ENCODE measurements around the gene LSAMP.
"Not testable (repeated sequence)": the region's sequence is repeated elsewhere in the genome, so short reads cannot be mapped to it uniquely, and the experiment has no call there.

LSAMP gene

DNA sequence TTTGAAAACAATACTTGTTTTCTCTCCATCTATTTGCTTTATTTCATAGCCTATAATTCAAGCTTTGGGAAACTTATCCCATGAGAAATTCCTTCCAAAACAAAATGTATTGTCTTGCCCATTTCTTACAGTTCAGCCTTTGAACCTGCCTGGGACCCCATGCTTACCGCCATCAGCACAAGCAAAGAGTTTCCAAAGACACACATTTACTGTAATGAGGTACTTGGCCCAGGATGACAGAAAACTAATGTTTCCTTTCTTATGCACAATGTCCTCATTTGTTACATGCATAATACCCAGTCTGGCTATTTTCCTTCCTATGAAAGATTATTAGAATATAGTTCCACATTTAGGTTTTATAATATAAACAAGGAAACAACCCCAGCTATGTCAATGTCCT lies 641.6 kb downstream of the LSAMP start:
- Histone ChIP-seq H3K56ac (ENCODE audit: low read length) (no peak overlapping the region), H2AK5ac (ENCODE audit: low read length) (no peak overlapping the region), H3K4me1 (ENCODE audit: control insufficient read depth, low read depth, low read length) (no peaks in the 10 kb centered on the region), H3K36me3 (ENCODE audit: control insufficient read depth, insufficient read depth, low read length) (no peaks in the 10 kb centered on the region), H3K4me3 (ENCODE audit: low read length) (no peak overlapping the region), H3K18ac (ENCODE audit: low read length) (no peak overlapping the region), H3K4ac (ENCODE audit: low read depth, low read length) (no peak overlapping the region), H2BK5ac (ENCODE audit: low read length) (no peak overlapping the region), H2BK120ac (ENCODE audit: low read depth, low read length) (no peak overlapping the region), H3K27me3 (ENCODE audit: insufficient read depth, low read length, poor library complexity) (no peaks in the 10 kb centered on the region), H4K5ac (ENCODE audit: low read length) (no peak overlapping the region), H3K79me1 (ENCODE audit: low read length) (no peaks in the 10 kb centered on the region), H3K9ac (ENCODE audit: low read length) (no peak overlapping the region), H3K4me2 (ENCODE audit: low read length) (no peak overlapping the region), H2BK15ac (replicated peaks; ENCODE audit: low read depth) (no peak overlapping the region), H3K27ac (ENCODE audit: low read depth, low read length) (no peak overlapping the region), H3K23ac (ENCODE audit: low read length) (no peak overlapping the region), H3K79me2 (ENCODE audit: control insufficient read depth, insufficient read depth, low read length) (no peaks in the 10 kb centered on the region), H4K8ac (ENCODE audit: low read depth, low read length) (no peak overlapping the region)
- no CpG with 5 or more reads among the region's 1 CpG for WGBS (ENCODE audit: extremely low coverage, insufficient coverage, low lambda C conversion rate)
- DNase-seq: no peak

DNA sequence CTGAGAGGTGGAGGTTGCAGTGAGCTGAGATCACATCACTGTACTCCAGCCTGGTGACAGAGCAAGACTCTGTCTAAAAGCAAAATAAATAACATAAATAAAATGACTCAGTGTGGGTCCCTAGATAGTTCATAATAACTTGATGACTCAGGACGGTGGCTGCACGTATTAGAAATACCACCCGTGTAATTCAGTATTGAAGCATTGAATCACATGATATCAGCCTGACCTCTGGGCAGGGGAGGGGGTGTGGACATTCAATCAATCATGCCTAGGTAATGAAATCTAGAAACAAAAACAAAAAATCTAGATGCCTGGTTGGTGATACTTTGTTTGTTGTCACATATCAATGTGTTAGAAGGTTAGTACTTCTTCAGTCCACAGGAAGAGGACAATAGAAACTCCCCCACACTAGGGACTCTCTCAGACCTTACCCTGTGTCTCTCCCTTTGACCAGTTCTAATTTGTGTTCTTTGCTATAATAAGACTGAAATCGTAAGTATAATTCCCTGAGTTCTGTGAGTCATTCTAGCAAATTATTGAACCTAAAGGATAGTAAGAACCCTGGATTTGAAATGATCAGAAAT lies 644.7 kb downstream of the LSAMP start:
- H3K4me2 ChIP-seq (ENCODE audit: low read length): no peak overlapping the region
- H3K27ac ChIP-seq (ENCODE audit: low read depth, low read length): no peak overlapping the region
- no peak overlapping the region for H3K9ac ChIP-seq (ENCODE audit: low read length)
- no peak overlapping the region for H3K18ac ChIP-seq (ENCODE audit: low read length)
- no peak overlapping the region for H4K8ac ChIP-seq (ENCODE audit: low read depth, low read length)
- no peak overlapping the region for H3K4me3 ChIP-seq (ENCODE audit: low read length)
- no peak overlapping the region for H2BK15ac ChIP-seq (replicated peaks; ENCODE audit: low read depth)
- no peaks in the 10 kb centered on the region for H3K27me3 ChIP-seq (ENCODE audit: insufficient read depth, low read length, poor library complexity)
- H3K79me1 ChIP-seq (ENCODE audit: low read length): no peaks in the 10 kb centered on the region
- no peaks in the 10 kb centered on the region for H3K4me1 ChIP-seq (ENCODE audit: control insufficient read depth, low read depth, low read length)
- no peak overlapping the region for H3K56ac ChIP-seq (ENCODE audit: low read length)
- WGBS (ENCODE audit: extremely low coverage, insufficient coverage, low lambda C conversion rate): no CpG with 5 or more reads among the region's 4 CpGs
- no peak overlapping the region for H3K23ac ChIP-seq (ENCODE audit: low read length)
- no peak for DNase-seq
- no peak overlapping the region for H2BK5ac ChIP-seq (ENCODE audit: low read length)
- no peaks in the 10 kb centered on the region for H3K36me3 ChIP-seq (ENCODE audit: control insufficient read depth, insufficient read depth, low read length)
- no peak overlapping the region for H2AK5ac ChIP-seq (ENCODE audit: low read length)
- H4K5ac ChIP-seq (ENCODE audit: low read length): no peak overlapping the region
- H3K4ac ChIP-seq (ENCODE audit: low read depth, low read length): no peak overlapping the region
- H3K79me2 ChIP-seq (ENCODE audit: control insufficient read depth, insufficient read depth, low read length): no peaks in the 10 kb centered on the region
- H2BK120ac ChIP-seq (ENCODE audit: low read depth, low read length): no peak overlapping the region

DNA sequence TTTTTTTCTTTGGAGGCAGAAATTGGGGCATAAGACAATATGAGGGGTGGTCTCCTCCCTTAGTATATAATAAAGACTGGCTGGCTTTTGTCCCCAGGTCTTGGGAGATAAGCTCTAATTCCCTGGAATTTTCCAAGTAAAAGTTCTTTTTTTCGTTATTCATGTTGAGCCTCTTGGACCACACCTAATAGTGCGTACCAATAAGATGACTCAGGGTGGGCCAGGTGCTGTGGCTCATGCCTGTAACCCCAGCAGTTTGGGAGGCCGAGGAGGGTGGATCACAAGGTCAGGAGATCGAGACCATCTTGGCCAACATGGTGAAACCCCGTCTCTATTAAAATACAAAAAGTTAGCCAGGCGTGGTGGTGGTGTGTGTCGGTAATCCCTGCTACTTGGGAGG lies 645.2 kb downstream of the LSAMP start:
- H4K8ac ChIP-seq (ENCODE audit: low read depth, low read length); H2BK120ac ChIP-seq (ENCODE audit: low read depth, low read length); H3K4ac ChIP-seq (ENCODE audit: low read depth, low read length); H3K79me1 ChIP-seq (ENCODE audit: low read length); H2BK5ac ChIP-seq (ENCODE audit: low read length); H3K18ac ChIP-seq (ENCODE audit: low read length); H3K9ac ChIP-seq (ENCODE audit: low read length); H3K23ac ChIP-seq (ENCODE audit: low read length); DNase-seq; H3K27me3 ChIP-seq (ENCODE audit: insufficient read depth, low read length, poor library complexity); H3K79me2 ChIP-seq (ENCODE audit: control insufficient read depth, insufficient read depth, low read length); H3K4me3 ChIP-seq (ENCODE audit: low read length); H3K4me2 ChIP-seq (ENCODE audit: low read length); H3K4me1 ChIP-seq (ENCODE audit: control insufficient read depth, low read depth, low read length); H3K36me3 ChIP-seq (ENCODE audit: control insufficient read depth, insufficient read depth, low read length); H2BK15ac ChIP-seq (replicated peaks; ENCODE audit: low read depth); H3K27ac ChIP-seq (ENCODE audit: low read depth, low read length); H4K5ac ChIP-seq (ENCODE audit: low read length); H2AK5ac ChIP-seq (ENCODE audit: low read length); H3K56ac ChIP-seq (ENCODE audit: low read length): not testable (repeated sequence)
- no CpG with 5 or more reads among the region's 7 CpGs for WGBS (ENCODE audit: extremely low coverage, insufficient coverage, low lambda C conversion rate)

DNA sequence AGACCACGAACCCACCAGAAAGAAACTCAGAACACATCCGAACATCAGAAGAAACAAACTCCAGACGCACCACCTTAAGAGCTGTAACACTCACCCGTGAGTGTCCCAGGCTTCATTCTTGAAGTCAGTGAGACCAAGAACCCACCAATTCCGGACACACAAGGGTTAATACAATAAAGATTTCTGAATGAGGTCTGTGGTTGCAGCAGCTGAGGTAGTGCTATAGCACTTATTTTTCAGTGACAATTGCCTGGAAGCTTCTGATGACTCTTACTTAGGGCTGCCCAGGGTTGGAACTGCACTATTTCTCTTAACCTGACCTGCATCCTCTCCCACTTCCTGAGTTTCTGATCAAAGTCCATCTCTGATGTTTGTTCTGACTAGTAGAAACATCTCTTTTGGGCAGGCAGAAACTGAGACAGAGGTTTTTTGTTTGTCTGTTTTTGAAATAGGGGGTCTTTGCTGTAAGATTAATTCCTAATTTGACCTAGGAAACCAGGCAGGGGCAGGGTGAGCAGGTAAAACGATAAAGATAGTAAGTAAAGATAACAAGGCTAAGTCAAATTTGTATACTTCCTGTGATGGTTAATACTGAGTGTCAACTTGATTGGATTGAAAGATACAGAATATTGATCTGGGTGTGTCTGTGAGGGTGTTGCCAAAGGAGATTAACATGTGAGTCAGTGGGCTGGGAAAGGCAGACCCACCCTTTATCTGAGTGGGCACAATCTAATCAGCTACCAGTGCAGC lies 652.9 kb downstream of the LSAMP start:
- Histone ChIP-seq H3K18ac (ENCODE audit: low read length) (no peak overlapping the region), H3K4ac (ENCODE audit: low read depth, low read length) (no peak overlapping the region), H3K4me3 (ENCODE audit: low read length) (no peak overlapping the region), H3K27ac (ENCODE audit: low read depth, low read length) (no peak overlapping the region), H3K36me3 (ENCODE audit: control insufficient read depth, insufficient read depth, low read length) (no peaks in the 10 kb centered on the region), H4K8ac (ENCODE audit: low read depth, low read length) (no peak overlapping the region), H3K79me1 (ENCODE audit: low read length) (no peaks in the 10 kb centered on the region), H3K79me2 (ENCODE audit: control insufficient read depth, insufficient read depth, low read length) (no peaks in the 10 kb centered on the region), H4K5ac (ENCODE audit: low read length) (no peak overlapping the region), H2AK5ac (ENCODE audit: low read length) (no peak overlapping the region), H3K56ac (ENCODE audit: low read length) (no peak overlapping the region), H3K23ac (ENCODE audit: low read length) (no peak overlapping the region), H2BK5ac (ENCODE audit: low read length) (no peak overlapping the region), H2BK120ac (ENCODE audit: low read depth, low read length) (no peak overlapping the region), H3K9ac (ENCODE audit: low read length) (no peak overlapping the region), H2BK15ac (replicated peaks; ENCODE audit: low read depth) (no peak overlapping the region), H3K4me2 (ENCODE audit: low read length) (no peak overlapping the region), H3K27me3 (ENCODE audit: insufficient read depth, low read length, poor library complexity) (no peaks in the 10 kb centered on the region), H3K4me1 (ENCODE audit: control insufficient read depth, low read depth, low read length) (no peaks in the 10 kb centered on the region)
- no peak for DNase-seq
- WGBS (ENCODE audit: extremely low coverage, insufficient coverage, low lambda C conversion rate): no CpG with 5 or more reads among the region's 6 CpGs

DNA sequence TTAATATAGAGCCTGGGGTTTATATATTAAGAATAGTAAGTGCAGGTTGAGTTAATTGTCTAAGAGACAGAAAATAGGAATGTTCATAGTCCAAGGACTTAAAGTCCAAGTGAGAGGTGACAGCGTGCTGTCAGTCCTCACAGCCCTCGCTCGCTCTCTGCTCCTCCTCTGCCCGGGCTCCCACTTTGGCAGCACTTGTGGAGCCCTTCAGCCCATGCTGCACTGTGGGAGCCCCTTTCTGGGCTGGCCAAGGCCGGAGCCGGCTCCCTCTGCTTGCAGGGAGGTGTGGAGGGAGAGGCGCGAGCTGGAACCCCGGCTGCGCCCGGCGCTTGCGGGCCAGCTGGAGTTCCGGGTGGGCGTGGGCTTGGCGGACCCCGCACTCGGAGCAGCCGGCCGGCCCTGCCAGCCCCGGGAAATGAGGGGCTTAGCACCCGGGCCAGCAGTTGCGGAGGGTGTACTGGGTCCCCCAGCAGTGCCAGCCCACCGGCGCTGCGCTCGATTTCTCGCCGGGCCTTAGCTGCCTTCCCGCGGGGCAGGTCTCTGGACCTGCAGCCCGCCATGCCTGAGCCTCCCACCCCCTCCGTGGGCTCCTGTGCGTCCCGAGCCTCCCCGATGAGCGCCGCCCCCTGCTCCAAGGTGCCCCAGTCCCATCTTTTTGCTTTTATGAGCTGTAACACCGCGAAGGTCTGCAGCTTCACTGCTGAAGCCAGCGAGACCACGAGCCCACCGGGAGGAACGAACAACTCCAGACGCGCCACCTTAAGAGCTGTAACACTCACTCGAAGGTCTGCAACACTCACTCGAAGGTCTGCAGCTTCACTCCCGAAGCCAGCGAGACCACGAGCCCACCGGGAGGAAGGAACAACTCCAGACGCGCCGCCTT lies 653.8 kb downstream of the LSAMP start:
- H2BK5ac ChIP-seq (ENCODE audit: low read length); H3K36me3 ChIP-seq (ENCODE audit: control insufficient read depth, insufficient read depth, low read length); H2BK15ac ChIP-seq (replicated peaks; ENCODE audit: low read depth); H3K79me2 ChIP-seq (ENCODE audit: control insufficient read depth, insufficient read depth, low read length); H3K27ac ChIP-seq (ENCODE audit: low read depth, low read length); DNase-seq; H2BK120ac ChIP-seq (ENCODE audit: low read depth, low read length); H3K4me3 ChIP-seq (ENCODE audit: low read length); H3K18ac ChIP-seq (ENCODE audit: low read length); H4K8ac ChIP-seq (ENCODE audit: low read depth, low read length); H3K4me2 ChIP-seq (ENCODE audit: low read length); H4K5ac ChIP-seq (ENCODE audit: low read length); H3K79me1 ChIP-seq (ENCODE audit: low read length); H3K9ac ChIP-seq (ENCODE audit: low read length); H3K27me3 ChIP-seq (ENCODE audit: insufficient read depth, low read length, poor library complexity); H3K23ac ChIP-seq (ENCODE audit: low read length); H3K4me1 ChIP-seq (ENCODE audit: control insufficient read depth, low read depth, low read length); H3K4ac ChIP-seq (ENCODE audit: low read depth, low read length); H2AK5ac ChIP-seq (ENCODE audit: low read length); H3K56ac ChIP-seq (ENCODE audit: low read length): not testable (repeated sequence)
- no CpG with 5 or more reads among the region's 55 CpGs for WGBS (ENCODE audit: extremely low coverage, insufficient coverage, low lambda C conversion rate)

Data from mesendoderm (in vitro differentiated cells).